Epithelial cell of prostate (primary cell): ENCODE measurements around the gene RELT.

Experiments
- DNase-seq: peaks from one replicate; pipeline ENCODE4 v3.0.0-alpha.2; 2011; ENCODE audit warnings: low read depth, low spot score
- H3K27ac ChIP-seq: fragments of 450-650 bp; 2 replicates; pipeline ENCODE4 v1.5.1; 2017; ENCODE audit warnings: mild to moderate bottlenecking

Gene RELT

GRCh38 chr11:73376160-73376802 is at the start of gene RELT:
TSS of gene RELT (plus strand) at chr11:73376399. CDS start at chr11:73389137, 12,738 bp downstream.
- H3K27ac ChIP-seq = peak within 1 kb of the TSS; percentile 63
- peak; percentile 48 for DNase-seq

DNA sequence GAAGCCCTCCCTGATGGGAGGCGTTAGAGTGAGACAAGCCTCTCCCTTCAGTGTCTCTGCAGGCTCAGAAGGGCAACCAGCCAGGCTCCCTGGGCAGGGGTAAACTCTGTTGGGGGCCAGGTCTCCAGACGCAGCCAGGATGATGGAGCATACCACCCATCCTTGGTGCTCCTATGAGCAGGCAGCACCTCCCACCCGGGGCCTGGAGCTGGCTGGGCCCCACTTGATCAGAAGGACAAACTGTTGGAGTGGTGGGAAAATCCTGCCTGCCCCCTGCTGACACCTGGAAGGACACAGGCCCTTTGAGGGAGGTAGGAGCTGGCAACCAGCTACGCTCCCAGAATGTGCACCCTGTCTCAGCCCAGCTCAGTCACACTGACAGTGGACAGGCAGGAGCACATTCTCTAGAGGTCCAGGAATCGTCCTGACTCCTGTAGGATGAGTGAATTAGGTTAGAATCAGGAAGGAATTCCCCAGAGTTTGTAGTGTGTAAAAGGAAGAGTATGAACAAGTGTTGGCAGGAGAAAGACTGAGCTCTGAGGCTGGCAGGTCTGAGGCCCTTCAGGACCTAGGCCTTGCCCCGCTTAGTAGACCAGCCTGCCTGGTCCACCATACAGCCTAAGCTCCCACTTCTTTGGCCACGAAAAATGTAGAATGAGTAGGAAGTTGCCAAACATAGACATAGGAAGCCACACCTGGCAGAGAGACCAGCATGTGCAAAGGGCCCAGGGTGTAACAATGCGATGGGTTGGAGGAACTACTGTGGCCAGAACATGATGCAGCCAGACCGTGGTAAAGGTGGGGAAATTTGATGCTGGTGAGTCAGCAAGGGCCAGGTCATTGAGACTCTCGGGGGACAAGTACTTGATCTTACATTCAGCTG is 49.0 kb upstream of the RELT start:
- DNase-seq = no peak
- peak overlapping the region; percentile 37 for H3K27ac ChIP-seq

DNA sequence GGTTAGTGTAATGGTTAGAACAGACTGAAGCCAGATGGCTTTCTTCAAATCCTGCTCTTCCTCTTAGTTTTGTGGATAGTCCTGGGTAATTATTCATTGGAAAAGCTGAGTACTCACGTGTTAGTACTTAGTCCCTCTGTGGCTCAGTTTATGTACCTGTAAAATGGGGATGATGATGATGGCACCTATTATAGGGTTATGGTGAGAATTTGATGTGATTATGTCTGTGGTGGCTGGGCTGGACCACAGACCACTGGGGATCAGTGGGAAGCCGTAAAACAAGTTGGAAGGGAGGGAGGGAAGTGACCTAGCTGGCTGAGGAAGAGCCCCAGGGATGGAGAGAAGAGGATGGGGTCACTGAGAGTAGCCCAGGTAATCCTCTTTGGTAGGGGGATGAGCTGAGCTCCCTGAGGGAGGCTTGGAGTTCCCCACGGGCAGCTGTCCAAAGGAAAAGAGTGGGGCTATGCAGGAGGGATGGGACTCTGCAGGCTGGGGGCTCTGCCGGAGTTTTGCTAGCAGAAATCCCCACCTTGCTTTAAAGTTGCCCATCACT is 48.3 kb upstream of the RELT start:
- H3K27ac ChIP-seq = peak overlapping the region; percentile 37
- no peak for DNase-seq

- no peak overlapping the region for H3K27ac ChIP-seq
- DNase-seq = no peak
Observed at GRCh38 chr11:73330569-73331093, 45.6 kb upstream of the RELT start.

DNA sequence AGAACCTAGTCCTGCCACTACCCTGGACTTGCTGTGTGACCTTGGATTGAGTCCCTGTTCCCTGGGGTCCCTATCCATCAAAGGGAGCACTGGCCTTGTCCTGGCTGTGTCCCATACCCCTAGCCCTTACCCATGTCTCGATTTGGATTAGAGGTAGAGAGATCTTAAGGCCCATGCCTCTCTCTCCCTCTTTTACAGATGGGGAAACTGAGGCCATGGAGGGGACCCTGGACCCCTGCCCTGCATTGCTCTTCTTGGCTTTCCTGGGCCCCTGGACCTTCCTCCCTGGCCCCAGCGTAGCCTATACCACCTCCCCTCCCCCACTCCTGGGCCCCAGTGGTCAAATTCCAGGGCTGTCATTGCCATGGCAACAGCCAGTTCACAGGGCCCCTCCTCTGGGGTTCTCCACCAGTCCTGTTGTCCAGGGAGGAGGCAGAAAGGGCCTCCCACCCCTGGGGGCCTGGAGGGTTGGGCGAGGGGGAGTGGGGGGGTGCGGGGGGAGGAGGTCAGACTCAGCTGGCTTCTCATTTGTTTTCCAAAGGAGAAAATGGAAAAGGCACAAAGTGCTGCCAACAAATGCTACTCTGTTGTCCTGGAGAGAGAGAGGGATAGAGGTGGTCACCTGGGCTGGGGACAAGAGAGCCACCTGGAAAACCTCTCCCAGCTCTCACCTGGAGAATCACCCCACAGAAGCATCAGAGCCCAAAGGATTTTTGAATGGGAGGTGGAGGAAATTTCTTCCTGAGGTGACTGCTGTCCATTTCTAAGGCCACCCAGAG is 44.9 kb upstream of the RELT start:
- DNase-seq = no peak
- no peak overlapping the region for H3K27ac ChIP-seq

- no peak for DNase-seq
- H3K27ac ChIP-seq = no peak overlapping the region
Observed at GRCh38 chr11:73333173-73333572, 43.0 kb upstream of the RELT start.

GRCh38 chr11:73333640-73334383 is 42.4 kb upstream of the RELT start:
- no peak overlapping the region for H3K27ac ChIP-seq
- no peak for DNase-seq

GRCh38 chr11:73334384-73335203 is 41.6 kb upstream of the RELT start:
- H3K27ac ChIP-seq = no peak overlapping the region
- DNase-seq = no peak

GRCh38 chr11:73335204-73335923 is 40.8 kb upstream of the RELT start:
- no peak overlapping the region for H3K27ac ChIP-seq

DNA sequence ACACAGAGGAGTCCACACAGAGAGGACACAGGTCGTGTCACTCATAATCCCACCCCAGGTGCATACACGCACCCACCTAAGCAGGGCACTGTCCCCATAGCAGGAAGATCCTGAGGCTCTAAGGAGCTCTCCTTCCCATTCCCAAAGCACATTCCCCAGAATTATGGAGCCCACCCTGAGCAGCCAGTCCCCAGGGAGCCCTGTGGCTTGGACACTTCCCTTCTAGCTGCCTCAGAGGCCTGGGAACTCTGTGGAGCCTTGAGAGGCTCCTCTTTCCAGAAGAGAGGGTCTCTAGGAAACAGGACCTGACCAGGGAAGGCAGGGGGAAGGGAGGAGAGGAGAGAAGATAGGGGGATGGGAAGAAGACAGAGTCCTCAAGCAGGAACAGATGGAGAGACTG is 38.4 kb upstream of the RELT start:
- DNase-seq = no peak
- no peak overlapping the region for H3K27ac ChIP-seq

More at GRCh38 chr11:73335204-73335923, 40.8 kb upstream of the RELT start:
- no peak for DNase-seq

GRCh38 chr11:73338279-73338678 is 37.9 kb upstream of the RELT start:
- DNase-seq = no peak
- H3K27ac ChIP-seq = no peak overlapping the region

DNA sequence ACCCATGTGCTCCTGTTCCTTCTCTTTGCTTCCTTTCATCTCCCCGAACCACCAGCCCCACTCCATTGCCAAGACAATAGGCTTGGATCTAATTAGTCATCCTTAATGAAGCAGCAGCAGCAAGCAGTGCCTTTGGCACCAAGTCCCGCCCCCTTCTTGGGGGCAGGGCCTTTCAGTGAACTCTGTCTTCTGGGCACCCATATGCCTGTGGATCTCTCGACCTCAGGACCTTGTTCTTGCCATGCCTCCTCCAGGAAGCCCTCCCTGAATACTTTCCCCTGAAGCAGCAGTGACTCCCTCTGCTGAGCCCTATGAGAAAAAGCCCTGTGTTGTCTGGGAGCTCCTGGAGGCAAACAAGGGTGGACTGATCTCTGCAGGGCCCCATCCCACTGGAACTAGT is 36.0 kb upstream of the RELT start:
- no peak overlapping the region for H3K27ac ChIP-seq
- no peak for DNase-seq

GRCh38 chr11:73342633-73343032 is 33.6 kb upstream of the RELT start:
- no peak overlapping the region for H3K27ac ChIP-seq
- DNase-seq = no peak

- no peak overlapping the region for H3K27ac ChIP-seq
- DNase-seq = no peak
Observed at GRCh38 chr11:73343076-73343873, 32.9 kb upstream of the RELT start.

- no peak overlapping the region for H3K27ac ChIP-seq
- no peak for DNase-seq
Observed at GRCh38 chr11:73344191-73344607, 32.0 kb upstream of the RELT start.

GRCh38 chr11:73345481-73346160 is 30.6 kb upstream of the RELT start:
- DNase-seq = no peak
- no peak overlapping the region for H3K27ac ChIP-seq
